CD14-positive monocyte (primary cell): ENCODE data around the gene AKAP6. TPM values are rescaled to one million over a fixed set of nuclear protein-coding genes. Genes with fewer than 3 reads are reported as not detected.

ENCODE experiments used
- DNase-seq, 3 donors: peaks; one replicate each; pipeline ENCODE4 v3.0.0-alpha.2; 2011 to 2022
- H2AFZ ChIP-seq: 2 replicates; pipeline ENCODE4 v1.6.0; 2012; ENCODE audit warnings: mild to moderate bottlenecking, low read depth, low read length, inconsistent platforms; ENCODE audit not compliant: insufficient read depth, poor library complexity, severe bottlenecking
- H3K27ac ChIP-seq, 2 donors: 1 replicate in 1 of 2; 2 replicates in 1 of 2; pipeline ENCODE4 v1.5.1; 2012 to 2013; ENCODE audit warnings: low read length in 2 of 2, control low read depth in 1 of 2, inconsistent platforms in 1 of 2, low read depth in 1 of 2, mild to moderate bottlenecking in 1 of 2
- H3K27me3 ChIP-seq, 2 donors: one replicate each; pipeline versions ENCODE4 v1.6.0 to v1.6.1; 2011 to 2013; ENCODE audit warnings: low read length in 2 of 2; ENCODE audit not compliant: control insufficient read depth in 2 of 2, insufficient read depth in 2 of 2
- H3K36me3 ChIP-seq, 2 donors: replicated peaks in 1 of 2; 1 replicate in 1 of 2; 2 replicates in 1 of 2; pipeline versions ENCODE4 v1.5.1 to v1.6.1; 2012 to 2013; ENCODE audit warnings: low read length in 2 of 2, control low read depth in 1 of 2, inconsistent platforms in 1 of 2, mild to moderate bottlenecking in 1 of 2; ENCODE audit not compliant: insufficient read depth in 2 of 2, control insufficient read depth in 1 of 2
- H3K4me1 ChIP-seq, 2 donors: 1 replicate in 1 of 2; 2 replicates in 1 of 2; pipeline versions ENCODE4 v1.5.1 to v1.6.1; 2012 to 2013; ENCODE audit warnings: low read length in 2 of 2, control low read depth in 1 of 2, inconsistent platforms in 1 of 2, mild to moderate bottlenecking in 1 of 2, moderate library complexity in 1 of 2; ENCODE audit not compliant: insufficient read depth in 2 of 2, control insufficient read depth in 1 of 2
- H3K4me2 ChIP-seq: replicated peaks from 2 replicates; pipeline ENCODE3; 2012; ENCODE audit warnings: low read length, moderate library complexity, mild to moderate bottlenecking; ENCODE audit not compliant: poor library complexity, severe bottlenecking; ENCODE audit errors: extremely low read depth
- H3K4me3 ChIP-seq, 3 experiments: fragments of 200-600 bp in 1 of 3; sonication (generic) in 1 of 3; replicated peaks in 1 of 3; 1 replicate in 2 of 3; 2 replicates in 1 of 3; pipeline ENCODE4 v1.5.1; 2011 to 2013; ENCODE audit warnings: low read length in 3 of 3, mild to moderate bottlenecking in 3 of 3, control low read depth in 2 of 3, low read depth in 2 of 3, inconsistent platforms in 1 of 3, moderate library complexity in 1 of 3
- H3K79me2 ChIP-seq: 2 replicates; pipeline ENCODE4 v1.6.0; 2012; ENCODE audit warnings: mild to moderate bottlenecking, control low read depth, inconsistent platforms, low read length, moderate library complexity; ENCODE audit not compliant: insufficient read depth
- H3K9ac ChIP-seq: 2 replicates; pipeline ENCODE4 v1.6.0; 2017; ENCODE audit warnings: low read length, mild to moderate bottlenecking; ENCODE audit not compliant: insufficient read depth, poor library complexity, severe bottlenecking
- H3K9me3 ChIP-seq, 2 donors: replicated peaks in 1 of 2; 1 replicate in 1 of 2; 2 replicates in 1 of 2; pipeline versions ENCODE4 v1.5.1 to v1.6.1; 2012 to 2013; ENCODE audit warnings: low read length in 2 of 2, control low read depth in 1 of 2; ENCODE audit not compliant: control insufficient read depth in 1 of 2, insufficient read depth in 1 of 2
- H4K20me1 ChIP-seq: 2 replicates; pipeline ENCODE4 v1.6.0; 2012; ENCODE audit warnings: mild to moderate bottlenecking, low read length, control low read depth, moderate library complexity; ENCODE audit not compliant: insufficient read depth
- H3K27ac Mint-ChIP-seq, 7 donors: one replicate each; pipeline ENCODE4 v1.8.0; 2020; ENCODE audit warnings: mild to moderate bottlenecking in 7 of 7, mixed read lengths in 7 of 7, moderate library complexity in 6 of 7, inconsistent platforms in 2 of 7
- H3K27me3 Mint-ChIP-seq, 3 donors: one replicate each; pipeline ENCODE4 v1.8.0; 2021 to 2022; ENCODE audit warnings: low read depth in 3 of 3, mild to moderate bottlenecking in 3 of 3, mixed read lengths in 3 of 3, moderate library complexity in 3 of 3, inconsistent platforms in 1 of 3
- H3K36me3 Mint-ChIP-seq, 2 donors: one replicate each; pipeline ENCODE4 v1.8.0; 2020; ENCODE audit warnings: mixed read lengths in 2 of 2, inconsistent platforms in 1 of 2, mild to moderate bottlenecking in 1 of 2
- H3K4me1 Mint-ChIP-seq: one replicate; pipeline ENCODE4 v1.8.0; 2020; ENCODE audit warnings: mild to moderate bottlenecking, mixed read lengths
- H3K4me3 Mint-ChIP-seq, 2 donors: one replicate each; pipeline ENCODE4 v1.8.0; 2020; ENCODE audit warnings: mild to moderate bottlenecking in 2 of 2, mixed read lengths in 2 of 2, moderate library complexity in 1 of 2
- H3K9me3 Mint-ChIP-seq, 7 donors: one replicate each; pipeline ENCODE4 v1.8.0; 2020 to 2022; ENCODE audit warnings: mixed read lengths in 7 of 7, mild to moderate bottlenecking in 6 of 7, moderate library complexity in 6 of 7, inconsistent platforms in 2 of 7
- WGBS: methylation state at CpG from one replicate; pipeline ENCODE4 v1.1.5; 2013; ENCODE audit warnings: missing lambda C conversion rate; ENCODE audit not compliant: insufficient coverage; 5-methylcytosine and 5-hydroxymethylcytosine counted together
- intact Hi-C, 2 donors: fragments of 100-400 bp; cut with micrococcal nuclease; formaldehyde crosslinking; loops; one replicate each; pipeline versions ENCODE4 v1.15.0 to v1.15.1; 2023
- polyA plus RNA-seq, 3 donors: library from polyadenylated mRNA; depleted of rRNA in 1 of 3; unstranded in 2 of 3; stranded (reverse) in 1 of 3; fragments of 300-500 nt in 2 of 3; fragments of >200 nt in 1 of 3; fragmentation: Illumina TruSeq in 2 of 3; gene quantifications; 1 replicate in 2 of 3; 2 replicates in 1 of 3; pipeline ENCODE4 v1.2.3, GENCODE V29; 2012 to 2021
- TF ChIP-seq, protein P1 (sequence below): fragments of 200-600 bp; IDR thresholded peaks from one replicate; pipeline ENCODE4 v1.8.0; 2022; ENCODE audit warnings: antibody characterized with exemption, mild to moderate bottlenecking

The AKAP6 gene
- polyA plus RNA-seq, 3 donors, result not detected

DNA sequence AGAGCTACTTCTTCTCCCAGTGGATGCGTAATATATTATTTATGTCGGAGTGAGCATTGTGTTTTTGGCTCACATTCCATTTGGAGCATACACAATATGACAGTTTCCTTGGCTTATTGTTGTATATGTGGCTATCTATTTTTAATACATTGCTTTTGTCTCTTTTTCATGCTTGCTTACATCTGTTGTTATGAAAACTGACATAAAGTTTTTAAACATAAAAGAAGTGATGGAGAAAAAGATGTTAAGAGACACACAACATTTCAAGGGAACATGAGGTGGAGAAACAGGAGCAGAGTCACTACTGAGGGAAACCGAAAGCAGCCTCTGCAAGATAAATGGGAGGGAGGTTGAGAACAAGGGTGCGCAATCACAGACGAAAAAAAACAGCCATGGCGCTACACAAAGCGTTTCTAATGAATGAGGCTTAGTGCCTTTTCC lies 381.2 kb downstream of the AKAP6 start:
- no peak for DNase-seq
- H4K20me1 ChIP-seq, result no peaks in the 10 kb centered on the region
- Mint-ChIP-seq H3K4me1 (peaks cover 2% of the 10 kb centered on the region), H3K36me3 (no peaks in the 10 kb centered on the region), H3K4me3 (no peak overlapping the region), H3K9me3 (no peaks in the 10 kb centered on the region), H3K27ac (no peak overlapping the region), H3K27me3 (peaks cover 0 to 7% (median 3%) of the 10 kb centered on the region in 3 donors)
- TF ChIP-seq, protein P1, sequence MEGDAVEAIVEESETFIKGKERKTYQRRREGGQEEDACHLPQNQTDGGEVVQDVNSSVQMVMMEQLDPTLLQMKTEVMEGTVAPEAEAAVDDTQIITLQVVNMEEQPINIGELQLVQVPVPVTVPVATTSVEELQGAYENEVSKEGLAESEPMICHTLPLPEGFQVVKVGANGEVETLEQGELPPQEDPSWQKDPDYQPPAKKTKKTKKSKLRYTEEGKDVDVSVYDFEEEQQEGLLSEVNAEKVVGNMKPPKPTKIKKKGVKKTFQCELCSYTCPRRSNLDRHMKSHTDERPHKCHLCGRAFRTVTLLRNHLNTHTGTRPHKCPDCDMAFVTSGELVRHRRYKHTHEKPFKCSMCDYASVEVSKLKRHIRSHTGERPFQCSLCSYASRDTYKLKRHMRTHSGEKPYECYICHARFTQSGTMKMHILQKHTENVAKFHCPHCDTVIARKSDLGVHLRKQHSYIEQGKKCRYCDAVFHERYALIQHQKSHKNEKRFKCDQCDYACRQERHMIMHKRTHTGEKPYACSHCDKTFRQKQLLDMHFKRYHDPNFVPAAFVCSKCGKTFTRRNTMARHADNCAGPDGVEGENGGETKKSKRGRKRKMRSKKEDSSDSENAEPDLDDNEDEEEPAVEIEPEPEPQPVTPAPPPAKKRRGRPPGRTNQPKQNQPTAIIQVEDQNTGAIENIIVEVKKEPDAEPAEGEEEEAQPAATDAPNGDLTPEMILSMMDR, result no peak
- no peaks in the 10 kb centered on the region for H3K4me1 ChIP-seq
- H3K27ac ChIP-seq, result no peak overlapping the region
- H3K4me2 ChIP-seq, result no peak overlapping the region
- intact Hi-C loops, result no loop called here
- H3K27me3 ChIP-seq, result peaks cover 2% of the 10 kb centered on the region in 2 donors
- H3K79me2 ChIP-seq, result no peaks in the 10 kb centered on the region
- no peak overlapping the region for H3K4me3 ChIP-seq
- H3K9ac ChIP-seq, result no peak overlapping the region
- WGBS, result 89% methylated on average over 3 of the region's 7 CpGs
- H3K9me3 ChIP-seq, result no peaks in the 10 kb centered on the region
- no peaks in the 10 kb centered on the region for H3K36me3 ChIP-seq
- H2AFZ ChIP-seq, result no peak overlapping the region

DNA sequence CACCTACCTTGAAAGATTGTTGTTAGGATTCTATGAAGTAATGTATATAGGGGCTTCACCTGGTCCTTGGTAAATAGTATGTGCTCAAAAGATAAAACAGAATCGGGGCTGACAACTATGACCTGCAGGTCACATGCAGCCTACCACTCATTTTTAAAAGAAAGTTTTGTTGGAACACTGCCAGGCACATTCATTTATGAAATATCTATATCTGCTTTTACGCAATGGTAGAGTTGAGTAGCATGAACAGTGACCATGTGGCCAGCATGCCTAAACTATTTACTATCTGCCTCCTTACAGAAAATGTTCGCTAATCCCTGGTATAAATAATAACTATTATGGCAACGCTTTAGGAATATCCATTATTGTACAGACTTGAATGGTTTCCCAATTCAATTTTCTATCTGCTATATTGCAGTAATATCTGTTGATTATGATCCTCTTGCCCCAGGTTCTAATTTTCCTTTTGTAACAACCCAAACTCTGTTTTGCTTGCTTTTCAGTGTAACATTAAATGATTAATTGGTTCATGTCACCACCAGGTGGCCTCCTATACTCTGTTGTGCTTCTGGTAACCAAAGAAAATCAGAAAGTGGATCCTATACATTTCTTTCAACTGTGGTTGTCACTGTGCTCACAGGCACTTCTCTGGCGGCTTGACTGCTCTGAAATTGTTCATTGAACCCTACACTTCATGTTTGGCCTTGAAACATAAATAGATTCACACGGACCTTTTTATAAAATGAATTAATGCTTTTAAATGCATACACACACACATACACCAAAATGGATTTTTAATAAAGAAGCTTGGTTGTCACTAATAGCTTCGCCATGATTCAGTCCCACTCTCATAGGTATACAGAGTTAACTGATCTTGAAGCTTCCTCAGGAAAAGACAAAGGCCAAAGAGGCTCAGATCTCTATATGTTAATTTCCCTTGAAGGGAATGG lies 381.9 kb downstream of the AKAP6 start:
- no peaks in the 10 kb centered on the region for H3K36me3 ChIP-seq
- DNase-seq, result no peak
- H3K9ac ChIP-seq, result no peak overlapping the region
- H4K20me1 ChIP-seq, result no peaks in the 10 kb centered on the region
- no peaks in the 10 kb centered on the region for H3K36me3 Mint-ChIP-seq
- H3K4me1 Mint-ChIP-seq, result peaks cover 2% of the 10 kb centered on the region
- H3K9me3 Mint-ChIP-seq, result no peaks in the 10 kb centered on the region
- H3K27ac ChIP-seq, result no peak overlapping the region
- H3K4me1 ChIP-seq, result no peaks in the 10 kb centered on the region
- no peak overlapping the region for H3K4me2 ChIP-seq
- H3K4me3 Mint-ChIP-seq, result no peak overlapping the region
- no peaks in the 10 kb centered on the region for H3K79me2 ChIP-seq
- H2AFZ ChIP-seq, result no peak overlapping the region
- TF ChIP-seq, protein P1, result peak; percentile 7
- H3K27me3 ChIP-seq, result peaks cover 2% of the 10 kb centered on the region in 2 donors
- WGBS, result no CpG with 5 or more reads among the region's 7 CpGs
- peaks cover 0 to 7% (median 3%) of the 10 kb centered on the region in 3 donors for H3K27me3 Mint-ChIP-seq
- H3K9me3 ChIP-seq, result no peaks in the 10 kb centered on the region
- H3K27ac Mint-ChIP-seq, result no peak overlapping the region
- intact Hi-C loops, result no loop called here
- no peak overlapping the region for H3K4me3 ChIP-seq
